ENCODE measurements around the gene UNC13C. TPM values are rescaled to one million over a fixed set of nuclear protein-coding genes. Genes with fewer than 3 reads are reported as not detected.

Gene UNC13C
- total and polyA plus RNA-seq, 2 of the 13 experiments (the other 11 are each of a cell fraction or from before 2014, with no cell fraction given): 0.04 TPM; not detected in 1

DNA sequence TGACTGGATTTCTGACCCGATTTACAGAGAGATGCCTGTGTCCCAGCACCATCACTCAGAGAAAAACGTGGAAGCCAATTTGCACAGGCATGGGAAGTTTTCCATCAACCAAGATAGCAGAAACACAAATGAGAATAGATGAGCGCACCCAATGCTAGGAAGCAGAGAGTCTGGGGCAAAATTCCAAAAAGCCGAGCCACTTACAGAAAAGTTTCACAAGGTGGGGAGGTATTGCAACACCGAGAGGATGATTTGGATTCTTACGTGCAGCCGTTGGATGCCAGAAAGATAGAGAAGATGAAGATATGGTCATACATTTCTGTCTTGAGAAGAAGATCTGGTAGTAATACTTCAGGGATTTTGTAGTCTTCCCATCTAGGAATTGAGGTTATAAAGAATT is 57.4 kb downstream of the UNC13C start:
- intact Hi-C loops (cut with micrococcal nuclease; ENCODE audit: unreplicated experiment) (no loop called here), in situ Hi-C loops (cut with HindIII; ENCODE audit: extremely low pct_ligation_motif_present, low pct_unique_long_range_greater_than_20kb) (no loop called here)
- no peak overlapping the region for H3K4me3 ChIP-seq (replicated peaks in 1 of 3; ENCODE audit: insufficient read depth in 1 of 3, low read depth in 2 of 3, low read length in 3 of 3)
- H3K9me3 ChIP-seq (ENCODE audit: low read length): no peaks in the 10 kb centered on the region
- H2AFZ ChIP-seq (ENCODE audit: low read length): no peak overlapping the region
- H3K36me3 ChIP-seq (replicated peaks in 1 of 2; ENCODE audit: control insufficient read depth in 1 of 2, insufficient read depth in 2 of 2, low read length in 2 of 2): no peaks in the 10 kb centered on the region
- no peaks in the 10 kb centered on the region for H3K4me1 ChIP-seq (ENCODE audit: insufficient read depth, low read length)
- ChIA-PET CTCF (ENCODE audit: low intra/inter-chr PET ratio, low total read pairs) (no interaction called here), POLR2A (no interaction called here)
- H3K27ac ChIP-seq (ENCODE audit: extremely low read length, insufficient read depth, low read length): no peak overlapping the region
- WGBS (ENCODE audit: low lambda C conversion rate): under 1% methylated on average over 7 of the region's 7 CpGs
- H3K9ac ChIP-seq (ENCODE audit: insufficient read depth, low read depth, low read length): no peak overlapping the region
- no TSS peak for BruUV-seq (replicated peaks)
- no peak overlapping the region for H3K4me2 ChIP-seq (ENCODE audit: low read depth, low read length)
- no peak for FAIRE-seq
- TF ChIP-seq, protein P1, sequence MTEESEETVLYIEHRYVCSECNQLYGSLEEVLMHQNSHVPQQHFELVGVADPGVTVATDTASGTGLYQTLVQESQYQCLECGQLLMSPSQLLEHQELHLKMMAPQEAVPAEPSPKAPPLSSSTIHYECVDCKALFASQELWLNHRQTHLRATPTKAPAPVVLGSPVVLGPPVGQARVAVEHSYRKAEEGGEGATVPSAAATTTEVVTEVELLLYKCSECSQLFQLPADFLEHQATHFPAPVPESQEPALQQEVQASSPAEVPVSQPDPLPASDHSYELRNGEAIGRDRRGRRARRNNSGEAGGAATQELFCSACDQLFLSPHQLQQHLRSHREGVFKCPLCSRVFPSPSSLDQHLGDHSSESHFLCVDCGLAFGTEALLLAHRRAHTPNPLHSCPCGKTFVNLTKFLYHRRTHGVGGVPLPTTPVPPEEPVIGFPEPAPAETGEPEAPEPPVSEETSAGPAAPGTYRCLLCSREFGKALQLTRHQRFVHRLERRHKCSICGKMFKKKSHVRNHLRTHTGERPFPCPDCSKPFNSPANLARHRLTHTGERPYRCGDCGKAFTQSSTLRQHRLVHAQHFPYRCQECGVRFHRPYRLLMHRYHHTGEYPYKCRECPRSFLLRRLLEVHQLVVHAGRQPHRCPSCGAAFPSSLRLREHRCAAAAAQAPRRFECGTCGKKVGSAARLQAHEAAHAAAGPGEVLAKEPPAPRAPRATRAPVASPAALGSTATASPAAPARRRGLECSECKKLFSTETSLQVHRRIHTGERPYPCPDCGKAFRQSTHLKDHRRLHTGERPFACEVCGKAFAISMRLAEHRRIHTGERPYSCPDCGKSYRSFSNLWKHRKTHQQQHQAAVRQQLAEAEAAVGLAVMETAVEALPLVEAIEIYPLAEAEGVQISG (CRISPR knock-in tag; IDR thresholded peaks at IDR 0.05): no peak
- peak; percentile 62 for TF ChIP-seq CEBPB (IDR thresholded peaks at IDR 0.05; ENCODE audit: borderline replicate concordance, low read depth, low read length)
- no peak for DNase-seq (ENCODE audit: low spot score)
- 0 out of 5 replicates have a peak, but pooled peaks cover 0 to 11% of the 10 kb centered on the region in 2 experiments for H3K27me3 ChIP-seq (ENCODE audit: control insufficient read depth in 1 of 2, insufficient read depth in 2 of 2, low read length in 2 of 2)
- no peak for ATAC-seq
- no peaks in the 10 kb centered on the region for H3K79me2 ChIP-seq (ENCODE audit: insufficient read depth, low read length)
- no peaks in the 10 kb centered on the region for H4K20me1 ChIP-seq (ENCODE audit: insufficient read depth, low read length)

DNA sequence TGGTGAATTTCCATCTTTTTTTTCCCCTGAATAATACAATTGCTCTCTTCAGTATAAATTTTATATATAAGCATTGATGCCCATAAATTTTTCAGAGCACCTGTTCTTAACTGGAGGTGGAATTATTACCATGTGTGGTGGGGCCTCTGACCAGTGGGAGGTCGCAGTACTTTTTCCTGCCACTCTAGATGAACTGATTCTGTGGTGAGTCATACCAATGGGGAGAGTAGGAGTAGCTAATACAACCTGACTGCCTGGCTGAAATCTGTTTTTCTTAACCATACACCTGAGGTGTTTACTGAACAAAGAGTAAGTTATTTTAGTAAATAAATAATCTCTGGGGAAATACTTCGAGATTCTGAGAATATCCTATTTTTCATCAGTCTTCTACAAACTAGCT is 67.2 kb downstream of the UNC13C start:
- H3K4me2 ChIP-seq (ENCODE audit: low read depth, low read length): no peak overlapping the region
- H3K79me2 ChIP-seq (ENCODE audit: insufficient read depth, low read length): no peaks in the 10 kb centered on the region
- H3K9ac ChIP-seq (ENCODE audit: insufficient read depth, low read depth, low read length): no peak overlapping the region
- H3K27ac ChIP-seq (ENCODE audit: extremely low read length, insufficient read depth, low read length): no peak overlapping the region
- no peak for FAIRE-seq
- POLR2A ChIA-PET: no interaction called here
- H3K36me3 ChIP-seq (replicated peaks in 1 of 2; ENCODE audit: control insufficient read depth in 1 of 2, insufficient read depth in 2 of 2, low read length in 2 of 2): no peaks in the 10 kb centered on the region
- WGBS (ENCODE audit: low lambda C conversion rate): 0% methylated on average over 2 of the region's 2 CpGs
- no peak for DNase-seq (ENCODE audit: low spot score)
- no peaks in the 10 kb centered on the region for H3K4me1 ChIP-seq (ENCODE audit: insufficient read depth, low read length)
- CTCF ChIA-PET (ENCODE audit: low intra/inter-chr PET ratio, low total read pairs): no interaction called here
- no peak overlapping the region for H3K4me3 ChIP-seq (replicated peaks in 1 of 3; ENCODE audit: insufficient read depth in 1 of 3, low read depth in 2 of 3, low read length in 3 of 3)
- H2AFZ ChIP-seq (ENCODE audit: low read length): no peak overlapping the region
- no peaks in the 10 kb centered on the region for H3K9me3 ChIP-seq (ENCODE audit: low read length)
- in situ Hi-C loops (cut with HindIII; ENCODE audit: extremely low pct_ligation_motif_present, low pct_unique_long_range_greater_than_20kb) (no loop called here), intact Hi-C loops (cut with micrococcal nuclease; ENCODE audit: unreplicated experiment) (loop anchor here (5.0 kb wide), 1 partner anchor 872 kb away; no protein-coding TSS in a partner anchor)
- H3K27me3 ChIP-seq (ENCODE audit: control insufficient read depth in 1 of 2, insufficient read depth in 2 of 2, low read length in 2 of 2): no peaks in the 10 kb centered on the region
- no TSS peak for BruUV-seq (replicated peaks)
- ATAC-seq: no peak
- no peaks in the 10 kb centered on the region for H4K20me1 ChIP-seq (ENCODE audit: insufficient read depth, low read length)
- no peak for TF ChIP-seq ZNF207 (IDR thresholded peaks at IDR 0.05; ENCODE audit: borderline replicate concordance)
- TF ChIP-seq CCAR2 (optimal IDR thresholded peaks at IDR 0.05; ENCODE audit: low read depth, low read length): no peak
- no peak for TF ChIP-seq ZNF280B (CRISPR knock-in tag; IDR thresholded peaks at IDR 0.05; ENCODE audit: borderline replicate concordance)
- TF ChIP-seq, protein P2, sequence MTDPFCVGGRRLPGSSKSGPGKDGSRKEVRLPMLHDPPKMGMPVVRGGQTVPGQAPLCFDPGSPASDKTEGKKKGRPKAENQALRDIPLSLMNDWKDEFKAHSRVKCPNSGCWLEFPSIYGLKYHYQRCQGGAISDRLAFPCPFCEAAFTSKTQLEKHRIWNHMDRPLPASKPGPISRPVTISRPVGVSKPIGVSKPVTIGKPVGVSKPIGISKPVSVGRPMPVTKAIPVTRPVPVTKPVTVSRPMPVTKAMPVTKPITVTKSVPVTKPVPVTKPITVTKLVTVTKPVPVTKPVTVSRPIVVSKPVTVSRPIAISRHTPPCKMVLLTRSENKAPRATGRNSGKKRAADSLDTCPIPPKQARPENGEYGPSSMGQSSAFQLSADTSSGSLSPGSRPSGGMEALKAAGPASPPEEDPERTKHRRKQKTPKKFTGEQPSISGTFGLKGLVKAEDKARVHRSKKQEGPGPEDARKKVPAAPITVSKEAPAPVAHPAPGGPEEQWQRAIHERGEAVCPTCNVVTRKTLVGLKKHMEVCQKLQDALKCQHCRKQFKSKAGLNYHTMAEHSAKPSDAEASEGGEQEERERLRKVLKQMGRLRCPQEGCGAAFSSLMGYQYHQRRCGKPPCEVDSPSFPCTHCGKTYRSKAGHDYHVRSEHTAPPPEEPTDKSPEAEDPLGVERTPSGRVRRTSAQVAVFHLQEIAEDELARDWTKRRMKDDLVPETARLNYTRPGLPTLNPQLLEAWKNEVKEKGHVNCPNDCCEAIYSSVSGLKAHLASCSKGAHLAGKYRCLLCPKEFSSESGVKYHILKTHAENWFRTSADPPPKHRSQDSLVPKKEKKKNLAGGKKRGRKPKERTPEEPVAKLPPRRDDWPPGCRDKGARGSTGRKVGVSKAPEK (CRISPR knock-in tag; IDR thresholded peaks at IDR 0.05; ENCODE audit: borderline replicate concordance): no peak
- no peak for TF ChIP-seq ZNF746 (CRISPR knock-in tag; IDR thresholded peaks at IDR 0.05)
- no peak for TF ChIP-seq ZC3H4 (CRISPR knock-in tag; IDR thresholded peaks at IDR 0.05; ENCODE audit: borderline replicate concordance)
- no peak for TF ChIP-seq ZNF180 (CRISPR knock-in tag; IDR thresholded peaks at IDR 0.05; ENCODE audit: borderline replicate concordance, low read depth)
- TF ChIP-seq CENPBD1 (CRISPR knock-in tag; IDR thresholded peaks at IDR 0.05; ENCODE audit: borderline replicate concordance, low read depth): no peak
- no peak for TF ChIP-seq ELF3 (CRISPR knock-in tag; IDR thresholded peaks at IDR 0.05)
